Stimulated activated CD8-positive, alpha-beta memory T cell treated with anti-CD3 and anti-CD28 coated beads, Interleukin-2, amount 100 ng/mL, for 48 hours (primary cell): ENCODE data around the gene FFAR4.

Experiments
- DNase-seq, 2 donors: peaks; one replicate each; pipeline ENCODE4 v3.0.0-alpha.2; 2020; ENCODE audit warnings: low read depth in 2 of 2

FFAR4 gene

GRCh38 chr10:93599778-93600177 lies 33.3 kb downstream of the FFAR4 start:
- DNase-seq, result no peak

GRCh38 chr10:93600446-93601145 lies 34.1 kb downstream of the FFAR4 start:
- no peak for DNase-seq

- DNase-seq, result no peak
These were observed 34.8 kb downstream of the FFAR4 start, which contains the start of gene RBP4 for GRCh38 chr10:93601146-93601773. Gene RBP4 (minus strand): TSS chr10:93601235. CDS start chr10:93601028, 207 bp downstream.

- DNase-seq, result no peak
These were observed 35.3 kb downstream of the FFAR4 start for GRCh38 chr10:93601774-93602162.

GRCh38 chr10:93603023-93603422 lies 36.6 kb downstream of the FFAR4 start:
- no peak for DNase-seq

- DNase-seq, result no peak
These were observed 37.7 kb downstream of the FFAR4 start for GRCh38 chr10:93604146-93604545.

- DNase-seq, result no peak
These were observed 42.0 kb downstream of the FFAR4 start for GRCh38 chr10:93608421-93608820.

GRCh38 chr10:93612311-93612710 lies 45.8 kb downstream of the FFAR4 start, which contains the start of gene PDE6C:
Gene PDE6C (plus strand): TSS chr10:93612537. CDS start chr10:93612726, 189 bp downstream.
- no peak for DNase-seq

- no peak for DNase-seq
These were observed 46.7 kb downstream of the FFAR4 start for GRCh38 chr10:93613126-93613525.

- no peak for DNase-seq
These were observed 47.8 kb downstream of the FFAR4 start for GRCh38 chr10:93614101-93614825.

GRCh38 chr10:93615576-93616235 lies 49.2 kb downstream of the FFAR4 start:
- no peak for DNase-seq

- no peak for DNase-seq
These were observed 54.5 kb downstream of the FFAR4 start for GRCh38 chr10:93620925-93621324.

GRCh38 chr10:93622942-93623341 lies 56.5 kb downstream of the FFAR4 start:
- DNase-seq, result no peak

GRCh38 chr10:93628858-93629257 lies 62.4 kb downstream of the FFAR4 start:
- DNase-seq, result no peak

GRCh38 chr10:93629647-93630305 lies 63.3 kb downstream of the FFAR4 start:
- DNase-seq, result no peak

- DNase-seq, result no peak
These were observed 64.4 kb downstream of the FFAR4 start for GRCh38 chr10:93630625-93631557.
